HS-5 (cell line): ENCODE results near the gene SNRPD2.

Experiments used
- DNase-seq: peaks from one replicate; pipeline ENCODE4 v3.0.0-alpha.2; 2012; ENCODE audit warnings: low read depth

Gene SNRPD2

DNA sequence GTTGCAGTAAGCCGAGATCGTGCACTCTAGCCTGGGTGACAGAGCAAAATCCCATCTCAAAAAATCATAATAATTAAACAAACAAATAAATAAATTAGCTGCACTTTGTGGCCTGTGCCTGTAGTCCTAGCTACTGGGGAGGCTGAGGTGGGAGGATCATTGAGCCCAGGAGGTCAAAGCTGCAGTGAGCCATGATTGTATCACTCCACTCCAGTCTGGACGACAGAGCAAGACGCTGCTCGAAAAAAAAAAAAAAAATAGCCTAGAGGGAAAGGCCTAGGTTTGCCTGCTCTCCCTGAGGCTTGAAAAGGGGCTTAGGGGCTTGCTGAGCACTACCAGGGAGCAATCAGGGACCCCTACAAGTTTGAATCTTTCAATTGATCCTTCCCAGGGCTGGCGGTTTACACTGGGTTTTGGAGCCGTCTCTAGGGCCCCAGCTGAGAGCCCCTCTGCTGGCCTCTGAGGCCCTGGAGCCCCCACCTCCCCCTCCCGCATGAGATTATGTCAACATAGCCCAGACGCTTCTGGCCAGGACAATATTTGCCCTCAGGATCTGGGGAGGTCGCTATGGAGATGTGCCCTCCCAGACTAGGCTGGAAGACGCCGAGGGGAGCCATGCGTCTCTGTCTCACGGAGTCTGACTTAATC is 34.1 kb downstream of the SNRPD2 start:
- DNase-seq: no peak

GRCh38 chr19:45655073-45655472 is 36.7 kb downstream of the SNRPD2 start:
- DNase-seq: no peak

- no peak for DNase-seq
These were observed 38.1 kb downstream of the SNRPD2 start for GRCh38 chr19:45653634-45654033.

DNA sequence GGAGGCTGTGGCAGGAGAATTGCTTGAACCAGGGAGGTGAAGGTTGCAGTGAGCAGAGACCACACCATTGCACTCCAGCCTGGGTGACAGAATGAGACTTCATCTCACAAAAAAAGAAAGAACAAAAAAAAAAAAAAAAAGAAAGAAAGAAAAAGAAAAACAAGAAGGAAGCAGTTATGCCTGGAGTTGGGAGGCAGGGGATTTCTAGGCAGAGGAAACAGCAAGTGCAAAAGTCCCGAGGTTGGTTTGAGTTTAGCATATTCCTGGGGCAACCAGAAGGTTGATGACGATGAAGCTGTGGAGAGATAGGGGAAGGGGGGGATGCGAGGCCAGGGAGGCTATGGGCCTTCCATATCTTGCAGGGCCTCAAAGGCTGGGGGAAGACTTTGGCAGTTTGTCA is 41.0 kb downstream of the SNRPD2 start:
- no peak for DNase-seq

GRCh38 chr19:45646345-45646698 is 45.4 kb downstream of the SNRPD2 start:
- DNase-seq: no peak

DNA sequence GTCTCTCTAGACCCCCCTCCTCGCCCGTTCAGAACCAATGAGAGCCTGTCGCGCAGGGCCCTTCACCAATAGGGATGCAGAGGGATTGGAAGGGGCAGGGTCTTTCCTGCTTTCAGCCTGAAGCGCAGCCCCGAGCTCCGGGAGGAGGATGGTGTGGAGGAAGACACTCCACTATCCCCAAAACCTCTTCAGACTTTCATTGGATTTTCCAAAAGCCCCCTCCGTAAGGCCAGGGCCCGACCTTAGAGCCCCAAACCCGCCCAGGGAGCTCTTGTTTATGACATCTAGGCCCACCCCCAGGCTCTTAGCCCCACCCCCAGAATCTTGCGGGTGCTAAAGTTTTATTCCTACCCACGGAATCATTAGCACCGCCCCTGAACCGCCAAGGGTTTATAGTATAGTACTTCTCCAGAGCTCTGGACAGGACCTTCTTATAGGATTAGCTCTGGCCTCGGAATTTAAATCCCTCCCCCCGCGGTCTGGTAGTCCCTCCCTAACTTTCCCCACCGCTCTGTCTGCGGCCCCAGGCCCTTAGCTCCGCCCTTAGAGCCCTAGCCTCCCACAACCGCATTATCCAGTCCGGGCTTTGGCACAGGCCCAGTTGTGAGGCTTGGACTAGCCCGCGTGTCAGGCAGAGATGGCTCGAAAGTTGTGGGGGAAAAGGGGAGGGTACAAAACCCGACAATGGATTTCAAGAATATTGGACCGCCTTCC is 46.0 kb downstream of the SNRPD2 start:
- DNase-seq: peak; percentile 60

DNA sequence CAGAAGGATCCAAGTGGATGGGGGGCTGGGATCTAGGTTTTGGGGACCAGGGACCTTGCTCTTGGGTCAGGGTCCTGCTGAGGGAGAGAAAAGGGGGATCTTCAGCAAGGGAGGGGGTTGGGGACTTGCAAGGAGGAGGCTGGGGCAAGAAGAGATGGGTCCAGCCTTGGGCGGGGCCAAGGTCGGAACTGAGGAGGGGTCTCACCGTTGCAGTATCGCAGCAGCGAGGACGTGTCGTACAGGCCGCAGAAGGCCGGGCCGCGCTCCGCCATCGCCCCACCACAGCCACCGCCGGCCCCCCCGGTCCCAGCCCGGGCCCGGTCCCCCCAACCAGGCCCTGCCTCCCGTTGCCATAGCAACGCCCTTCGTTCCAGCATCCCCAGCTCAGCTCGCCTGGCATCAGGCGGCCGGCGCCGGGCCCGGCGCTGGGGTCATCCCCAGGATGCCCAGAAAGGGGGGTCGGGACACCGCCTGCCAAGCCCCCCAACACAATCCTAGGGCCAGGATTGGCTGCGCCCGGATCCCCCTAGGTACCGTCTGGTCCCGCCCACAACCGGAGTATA is 46.6 kb downstream of the SNRPD2 start:
- no peak for DNase-seq

DNA sequence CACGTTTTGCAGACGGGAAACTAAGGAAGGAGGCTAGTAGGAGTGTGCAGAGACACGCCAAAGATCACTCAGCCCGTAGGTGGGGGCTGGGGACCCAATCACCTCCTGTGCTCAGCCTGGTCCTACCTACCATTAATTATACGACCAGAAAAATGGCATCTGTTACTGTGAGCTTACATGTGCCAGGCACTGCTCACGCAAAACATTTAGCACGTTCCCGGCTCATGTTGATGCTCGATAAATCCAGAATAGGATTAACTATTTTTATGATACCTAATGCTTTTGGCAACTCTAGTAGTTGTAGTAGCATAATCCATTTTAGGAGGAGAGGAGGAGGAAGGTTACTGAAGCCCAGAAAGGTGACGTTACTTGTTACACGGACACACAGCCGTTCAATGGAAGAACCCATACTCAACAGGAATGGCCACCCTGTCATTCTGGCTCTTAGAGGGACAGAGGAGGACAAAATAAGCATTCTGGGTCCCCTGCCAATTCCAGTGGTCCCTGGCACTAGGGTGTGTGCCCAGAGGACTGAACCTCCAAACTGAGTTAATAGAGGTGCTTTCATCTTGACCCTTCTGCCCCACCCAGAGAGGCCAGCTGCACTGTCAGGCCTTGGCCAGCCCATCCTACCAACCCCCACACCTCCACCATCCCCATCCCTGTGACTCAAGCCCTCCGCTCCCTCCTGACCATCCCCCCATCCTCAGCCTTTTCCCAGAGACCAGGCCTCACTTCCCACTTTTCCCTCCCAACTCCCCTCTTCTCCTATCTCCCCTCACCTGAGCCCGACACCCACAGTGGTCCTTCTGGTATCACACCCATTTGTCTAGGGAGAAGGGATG is 47.6 kb downstream of the SNRPD2 start:
- no peak for DNase-seq

DNA sequence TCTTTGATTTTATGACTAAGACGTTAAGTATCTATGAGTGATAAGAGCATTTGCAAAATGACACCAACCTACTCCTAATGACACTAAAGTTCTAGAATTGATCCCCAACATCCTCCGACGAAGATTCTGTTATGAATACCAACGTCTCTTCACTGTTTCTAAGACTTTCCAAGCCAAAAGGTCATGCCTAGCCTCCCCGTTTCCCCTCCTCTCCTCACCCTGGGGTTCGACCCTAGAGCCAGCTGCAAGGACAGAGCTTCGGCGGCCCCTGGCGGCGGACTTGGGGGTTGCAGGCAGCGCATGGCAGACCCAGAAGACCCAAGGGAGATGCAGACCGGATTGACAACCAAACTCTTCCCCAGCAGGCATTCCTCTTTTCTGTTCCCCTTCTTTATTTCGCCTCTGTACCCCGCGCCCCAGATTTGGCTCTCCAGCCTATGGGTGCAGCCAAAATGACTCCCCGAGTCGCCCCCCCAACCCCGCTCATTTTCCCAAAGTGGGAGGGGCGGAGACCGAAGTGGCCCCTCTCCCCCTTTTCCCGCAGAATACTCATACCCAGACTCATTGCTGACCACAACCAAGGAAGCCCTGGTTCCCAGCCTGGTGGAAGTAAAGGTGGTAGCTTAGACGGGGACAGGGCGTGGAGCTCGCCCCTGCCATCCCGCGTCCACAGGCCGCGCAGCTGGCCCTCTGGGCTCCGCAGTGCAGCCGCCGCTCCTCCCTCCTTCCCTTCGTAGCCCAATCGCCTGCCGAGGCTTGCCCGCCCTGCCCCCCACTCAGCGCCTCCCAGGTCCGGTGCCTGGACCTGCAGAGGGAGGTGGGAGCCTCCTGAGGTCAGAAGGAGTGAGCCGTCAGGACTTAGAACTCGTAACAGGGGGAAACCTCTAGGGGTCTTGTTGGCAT is 48.5 kb downstream of the SNRPD2 start:
- DNase-seq: peak; percentile 68

GRCh38 chr19:45641274-45642105 is 50.3 kb downstream of the SNRPD2 start:
- DNase-seq: peak; percentile 96

- DNase-seq: no peak
These were observed 50.9 kb downstream of the SNRPD2 start for GRCh38 chr19:45640849-45641273.

GRCh38 chr19:45638930-45639729 is 52.6 kb downstream of the SNRPD2 start, which contains the start of gene EML2:
Gene EML2 (minus strand): TSS chr19:45639397. CDS start chr19:45639376, 21 bp downstream.
- DNase-seq: no peak

DNA sequence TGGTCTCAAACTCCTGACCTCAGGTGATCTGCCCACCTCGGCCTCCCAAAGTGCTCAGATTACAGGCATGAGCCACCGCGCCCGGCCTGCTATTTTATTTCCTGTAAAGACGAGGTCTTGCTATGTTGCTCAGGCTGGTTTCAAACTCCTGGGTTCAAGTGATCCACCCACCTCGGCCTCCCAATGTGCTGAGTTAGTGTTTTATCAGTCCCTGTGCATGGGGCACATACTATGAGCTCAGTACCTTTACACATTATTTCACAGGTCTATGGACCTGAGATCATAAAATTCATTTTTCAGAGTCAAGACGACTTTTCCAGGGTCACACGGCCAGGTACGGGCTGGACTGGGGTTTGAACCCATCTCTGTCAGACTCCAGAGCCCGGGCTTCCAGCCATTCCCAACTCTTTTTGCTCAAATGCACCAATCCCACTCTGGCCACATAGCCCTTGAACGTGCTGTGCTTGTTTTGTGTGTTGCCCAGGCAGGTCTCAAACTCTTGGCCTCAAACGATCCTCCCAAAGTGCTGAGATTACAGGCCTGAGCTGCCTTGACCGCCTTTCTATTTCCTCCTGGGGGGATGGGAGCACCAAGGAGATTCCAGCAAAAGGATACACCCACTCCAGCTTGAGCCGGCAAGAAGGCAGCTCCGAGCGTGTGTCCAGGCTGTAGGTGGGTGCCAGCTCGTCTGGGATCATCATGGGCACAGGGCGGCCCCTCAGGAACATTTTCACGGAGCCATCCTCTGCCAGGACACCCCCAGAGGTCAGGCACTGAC is 53.7 kb downstream of the SNRPD2 start:
- DNase-seq: no peak
